Duodenal mucosa (tissue), 2 donors: ENCODE results near the gene BEND5.

ENCODE experiments used
- H3K27ac ChIP-seq: one replicate; pipeline ENCODE4 v1.7.0; 2013; ENCODE audit warnings: low read depth, low read length
- H3K27me3 ChIP-seq, 2 donors: one replicate each; pipeline ENCODE4 v1.7.0; 2013; ENCODE audit warnings: low read length in 2 of 2, control low read depth in 1 of 2; ENCODE audit not compliant: insufficient read depth in 2 of 2, control insufficient read depth in 1 of 2
- H3K36me3 ChIP-seq, 2 donors: one replicate each; pipeline ENCODE4 v1.7.0; 2013; ENCODE audit warnings: low read length in 2 of 2, control low read depth in 1 of 2; ENCODE audit not compliant: insufficient read depth in 2 of 2, control insufficient read depth in 1 of 2
- H3K4me1 ChIP-seq, 2 donors: one replicate each; pipeline ENCODE4 v1.7.0; 2013; ENCODE audit warnings: low read length in 2 of 2, control low read depth in 1 of 2; ENCODE audit not compliant: insufficient read depth in 2 of 2, control insufficient read depth in 1 of 2
- H3K4me3 ChIP-seq, 2 donors: one replicate each; pipeline ENCODE4 v1.7.0; 2013; ENCODE audit warnings: low read length in 2 of 2, low read depth in 1 of 2
- H3K9ac ChIP-seq, 2 donors: one replicate each; pipeline ENCODE4 v1.7.0; 2013; ENCODE audit warnings: low read length in 2 of 2, low read depth in 1 of 2
- H3K9me3 ChIP-seq, 2 donors: one replicate each; pipeline ENCODE4 v1.7.0; 2013; ENCODE audit warnings: low read length in 2 of 2, control low read depth in 1 of 2; ENCODE audit not compliant: control insufficient read depth in 1 of 2

BEND5 gene

GRCh38 chr1:48749068-48749467 is 27.6 kb downstream of the BEND5 start:
- no peak overlapping the region for H3K9ac ChIP-seq
- no peaks in the 10 kb centered on the region for H3K27me3 ChIP-seq
- no peaks in the 10 kb centered on the region for H3K4me1 ChIP-seq
- H3K27ac ChIP-seq: no peak overlapping the region
- no peak overlapping the region for H3K4me3 ChIP-seq
- no peaks in the 10 kb centered on the region for H3K36me3 ChIP-seq
- H3K9me3 ChIP-seq: no peaks in the 10 kb centered on the region

GRCh38 chr1:48746906-48747305 is 29.8 kb downstream of the BEND5 start:
- Histone ChIP-seq H3K4me3 (no peak overlapping the region), H3K9me3 (no peaks in the 10 kb centered on the region), H3K4me1 (no peaks in the 10 kb centered on the region), H3K36me3 (no peaks in the 10 kb centered on the region), H3K9ac (no peak overlapping the region), H3K27me3 (no peaks in the 10 kb centered on the region), H3K27ac (no peak overlapping the region)

DNA sequence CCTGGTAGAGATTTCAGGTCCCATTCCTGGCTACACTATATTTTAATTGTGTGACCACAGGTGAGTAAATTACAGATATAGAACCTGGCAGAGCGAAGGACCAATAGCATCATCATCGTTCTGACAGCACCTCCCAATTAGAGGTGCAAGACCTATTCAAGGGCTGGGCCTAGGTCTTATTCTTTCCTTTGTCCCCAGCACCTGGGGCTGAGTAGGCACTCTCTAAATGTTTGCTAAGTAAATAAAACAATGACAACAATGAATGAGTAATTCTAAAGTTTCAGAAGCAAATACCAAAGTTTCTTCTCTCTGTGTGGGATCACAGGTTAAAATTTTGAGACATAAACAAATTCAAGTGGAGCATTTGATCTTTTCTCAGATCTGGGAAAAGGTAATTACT is 32.7 kb downstream of the BEND5 start:
- H3K4me3 ChIP-seq: no peak overlapping the region
- H3K27ac ChIP-seq: no peak overlapping the region
- no peaks in the 10 kb centered on the region for H3K4me1 ChIP-seq
- H3K36me3 ChIP-seq: peaks cover 0 to 2% of the 10 kb centered on the region in 2 donors
- H3K9ac ChIP-seq: no peak overlapping the region
- H3K27me3 ChIP-seq: no peaks in the 10 kb centered on the region
- no peaks in the 10 kb centered on the region for H3K9me3 ChIP-seq

DNA sequence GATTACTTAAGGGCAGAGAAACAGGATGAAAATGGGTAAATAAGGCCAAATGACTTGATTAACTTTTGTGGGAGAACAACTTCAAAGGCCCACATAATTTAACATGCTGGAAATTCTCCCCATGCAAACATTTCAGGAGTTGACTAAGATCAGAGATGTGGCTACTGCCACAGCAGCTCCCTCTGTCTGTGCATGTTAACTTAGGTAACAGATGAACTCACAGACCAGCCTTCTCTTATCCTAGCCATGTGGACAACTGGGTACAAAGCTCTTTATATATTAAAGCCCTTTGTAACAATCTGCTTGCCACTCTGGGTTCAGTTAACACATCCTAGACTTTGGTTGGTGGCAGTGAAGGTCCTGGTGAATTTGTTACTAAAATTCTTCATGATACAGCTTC is 33.2 kb downstream of the BEND5 start:
- Histone ChIP-seq H3K9ac (no peak overlapping the region), H3K4me1 (no peaks in the 10 kb centered on the region), H3K36me3 (peaks cover 0 to 2% of the 10 kb centered on the region in 2 donors), H3K27me3 (no peaks in the 10 kb centered on the region), H3K9me3 (no peaks in the 10 kb centered on the region), H3K4me3 (no peak overlapping the region), H3K27ac (no peak overlapping the region)

GRCh38 chr1:48741380-48741779 is 35.3 kb downstream of the BEND5 start:
- Histone ChIP-seq H3K27ac (no peak overlapping the region), H3K27me3 (no peaks in the 10 kb centered on the region), H3K9me3 (no peaks in the 10 kb centered on the region), H3K4me1 (no peaks in the 10 kb centered on the region), H3K36me3 (peaks cover 0 to 2% of the 10 kb centered on the region in 2 donors), H3K4me3 (no peak overlapping the region), H3K9ac (no peak overlapping the region)

DNA sequence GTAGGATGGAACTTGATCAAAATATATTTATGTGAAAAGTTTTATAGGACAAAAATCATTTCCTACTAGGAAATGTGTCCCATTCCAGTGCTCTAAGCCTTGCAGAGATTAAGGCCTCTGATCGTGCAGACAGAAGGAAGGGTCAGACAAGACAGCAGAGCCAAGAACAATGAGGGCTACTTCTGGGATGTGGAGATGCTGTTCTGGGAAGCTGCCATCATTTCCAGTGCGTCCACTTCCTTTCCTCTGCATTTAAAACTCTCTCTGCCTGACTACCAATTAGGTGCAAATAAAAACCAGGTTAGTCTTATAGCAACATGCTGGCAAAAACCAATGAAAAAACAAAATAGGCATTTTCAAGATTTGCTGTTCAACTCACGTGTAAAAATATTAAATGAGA is 36.1 kb downstream of the BEND5 start:
- Histone ChIP-seq H3K4me3 (no peak overlapping the region), H3K27ac (no peak overlapping the region), H3K9me3 (no peaks in the 10 kb centered on the region), H3K27me3 (no peaks in the 10 kb centered on the region), H3K36me3 (peaks cover 0 to 3% of the 10 kb centered on the region in 2 donors), H3K4me1 (no peaks in the 10 kb centered on the region), H3K9ac (no peak overlapping the region)

GRCh38 chr1:48739091-48739490 is 37.6 kb downstream of the BEND5 start:
- H3K4me1 ChIP-seq: no peaks in the 10 kb centered on the region
- H3K27me3 ChIP-seq: no peaks in the 10 kb centered on the region
- no peak overlapping the region for H3K4me3 ChIP-seq
- no peak overlapping the region for H3K27ac ChIP-seq
- H3K36me3 ChIP-seq: peaks cover 0 to 16% of the 10 kb centered on the region in 2 donors
- H3K9me3 ChIP-seq: no peaks in the 10 kb centered on the region
- no peak overlapping the region for H3K9ac ChIP-seq

- Histone ChIP-seq H3K36me3 (peaks cover 0 to 16% of the 10 kb centered on the region in 2 donors), H3K4me1 (no peaks in the 10 kb centered on the region), H3K27ac (no peak overlapping the region), H3K4me3 (no peak overlapping the region), H3K9ac (no peak overlapping the region), H3K9me3 (no peaks in the 10 kb centered on the region), H3K27me3 (no peaks in the 10 kb centered on the region)
Measured at GRCh38 chr1:48738356-48738755, 38.3 kb downstream of the BEND5 start.

DNA sequence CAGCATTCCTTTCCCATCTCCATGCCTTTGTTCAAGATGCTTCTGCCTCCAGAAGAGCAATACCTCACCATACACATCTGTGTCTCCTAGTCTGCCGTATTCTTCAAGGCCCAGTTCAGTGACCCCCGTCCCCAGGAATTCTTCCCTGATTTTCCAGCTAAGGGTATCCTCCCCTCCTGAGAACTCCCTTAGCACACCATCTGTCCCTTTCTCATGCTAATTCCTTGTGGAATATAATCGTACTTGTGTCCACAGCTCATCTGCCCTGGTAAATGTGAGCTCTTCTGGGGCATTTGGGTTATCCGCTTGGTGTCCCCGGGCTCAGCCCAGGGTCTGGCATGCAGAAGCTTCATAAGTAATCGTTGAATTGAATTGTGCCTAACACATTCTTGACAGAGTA is 40.9 kb downstream of the BEND5 start:
- Histone ChIP-seq H3K9ac (no peak overlapping the region), H3K27ac (no peak overlapping the region), H3K9me3 (no peaks in the 10 kb centered on the region), H3K4me1 (no peaks in the 10 kb centered on the region), H3K4me3 (no peak overlapping the region), H3K27me3 (no peaks in the 10 kb centered on the region), H3K36me3 (peaks cover 0 to 19% of the 10 kb centered on the region in 2 donors)

DNA sequence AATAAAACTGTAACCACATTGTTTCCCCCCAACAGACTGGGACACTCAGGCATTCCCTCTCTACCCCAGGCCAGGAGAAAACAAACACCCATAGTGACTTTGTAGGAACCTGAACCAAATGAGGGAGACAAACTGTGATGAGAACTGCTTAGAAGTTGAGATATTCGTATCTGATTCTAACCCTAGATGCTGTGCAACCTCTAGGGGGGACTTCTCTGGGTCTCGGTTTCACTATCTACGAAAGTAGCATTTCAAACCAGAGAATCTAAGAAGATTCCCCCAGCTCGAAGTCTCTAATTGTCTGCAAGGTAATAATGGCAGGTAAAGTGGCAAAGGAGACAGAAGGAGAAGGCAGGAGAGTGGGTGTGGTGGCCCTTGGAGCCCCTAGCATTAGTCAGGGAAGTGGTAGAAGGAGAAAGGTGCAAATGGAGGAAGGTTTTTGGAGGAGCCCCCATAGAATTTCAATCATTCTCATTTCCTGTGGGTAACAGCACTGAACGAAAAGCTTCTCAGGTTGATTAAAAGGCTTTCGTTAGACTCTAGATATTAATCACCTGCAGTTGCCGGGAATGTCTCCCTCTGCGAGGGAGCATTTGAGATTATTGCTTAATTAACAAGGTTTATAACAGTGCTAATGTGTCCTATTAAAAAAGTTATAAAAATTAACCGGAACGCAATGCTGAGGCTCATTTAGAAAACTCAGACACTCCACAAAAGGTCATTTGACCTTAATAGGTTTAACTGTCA is 46.4 kb downstream of the BEND5 start:
- H3K36me3 ChIP-seq: peaks cover 0 to 16% of the 10 kb centered on the region in 2 donors
- H3K4me3 ChIP-seq: no peak overlapping the region
- H3K9ac ChIP-seq: no peak overlapping the region
- no peaks in the 10 kb centered on the region for H3K4me1 ChIP-seq
- H3K9me3 ChIP-seq: no peaks in the 10 kb centered on the region
- H3K27me3 ChIP-seq: no peaks in the 10 kb centered on the region
- H3K27ac ChIP-seq: no peak overlapping the region
